Neural crest cell (in vitro differentiated cells): ENCODE measurements around the gene RNASE9. TPM values are rescaled to one million over a fixed set of nuclear protein-coding genes. Genes with fewer than 3 reads are reported as not detected.

Experiments used
- DNase-seq: peaks from one replicate; pipeline ENCODE4 v3.0.0; 2021; ENCODE audit warnings: low read depth, mixed read lengths, low spot score
- H3K27ac Mint-ChIP-seq: one replicate; pipeline ENCODE4 v1.8.0; 2021; ENCODE audit warnings: mild to moderate bottlenecking, mixed read lengths; ENCODE audit not compliant: unreplicated experiment
- H3K27me3 Mint-ChIP-seq: 2 replicates; pipeline ENCODE4 v1.8.0; 2021; ENCODE audit warnings: low read depth, mild to moderate bottlenecking, mixed read lengths
- H3K36me3 Mint-ChIP-seq: 2 replicates; pipeline ENCODE4 v1.8.0; 2021; ENCODE audit warnings: low read depth, mild to moderate bottlenecking, mixed read lengths
- H3K4me1 Mint-ChIP-seq: 2 replicates; pipeline ENCODE4 v1.8.0; 2021; ENCODE audit warnings: mixed read lengths
- H3K4me3 Mint-ChIP-seq: one replicate; pipeline ENCODE4 v1.8.0; 2021; ENCODE audit warnings: mild to moderate bottlenecking, mixed read lengths
- H3K9me3 Mint-ChIP-seq: 2 replicates; pipeline ENCODE4 v1.8.0; 2021; ENCODE audit warnings: mixed read lengths
- CTCF ChIP-seq: fragments of 200-600 bp; sonication (generic); conservative IDR thresholded peaks from 2 replicates; pipeline ENCODE4 v1.5.0; 2021; ENCODE audit warnings: antibody characterized with exemption, mild to moderate bottlenecking
- total RNA-seq: library from RNA; stranded (reverse); gene quantifications from 2 replicates; pipeline ENCODE4 v1.2.1, GENCODE V29; 2021

RNASE9 gene
- total RNA-seq, 1 donor from 2014 or later: not detected

GRCh38 chr14:20550926-20551325, 9.9 kb downstream of the RNASE9 start:
- Mint-ChIP-seq H3K9me3 (peaks cover 3% of the 10 kb centered on the region), H3K27ac (no peak overlapping the region), H3K4me3 (no peak overlapping the region), H3K27me3 (peaks cover 2% of the 10 kb centered on the region), H3K36me3 (no peaks in the 10 kb centered on the region), H3K4me1 (no peaks in the 10 kb centered on the region)
- DNase-seq: no peak
- TF ChIP-seq CTCF: no peak

GRCh38 chr14:20548414-20549158, 12.3 kb downstream of the RNASE9 start:
- Mint-ChIP-seq H3K9me3 (peaks cover 3% of the 10 kb centered on the region), H3K36me3 (no peaks in the 10 kb centered on the region), H3K4me3 (no peak overlapping the region), H3K4me1 (no peaks in the 10 kb centered on the region), H3K27ac (no peak overlapping the region), H3K27me3 (peaks cover 22% of the 10 kb centered on the region)
- TF ChIP-seq CTCF: no peak
- no peak for DNase-seq

GRCh38 chr14:20546877-20547276, 14.0 kb downstream of the RNASE9 start:
- Mint-ChIP-seq H3K27me3 (peaks cover 22% of the 10 kb centered on the region), H3K4me1 (no peaks in the 10 kb centered on the region), H3K27ac (no peak overlapping the region), H3K9me3 (no peaks in the 10 kb centered on the region), H3K36me3 (no peaks in the 10 kb centered on the region), H3K4me3 (no peak overlapping the region)
- DNase-seq: no peak
- no peak for TF ChIP-seq CTCF

GRCh38 chr14:20539906-20540305, 20.9 kb downstream of the RNASE9 start:
- TF ChIP-seq CTCF: no peak
- H3K4me3 Mint-ChIP-seq: no peak overlapping the region

GRCh38 chr14:20530771-20531571, 29.9 kb downstream of the RNASE9 start:
- peaks cover 53% of the 10 kb centered on the region for H3K27me3 Mint-ChIP-seq
- no peaks in the 10 kb centered on the region for H3K9me3 Mint-ChIP-seq
- H3K4me1 Mint-ChIP-seq: no peaks in the 10 kb centered on the region
- H3K36me3 Mint-ChIP-seq: no peaks in the 10 kb centered on the region
- peak; percentile 82 for TF ChIP-seq CTCF
- no peak overlapping the region for H3K27ac Mint-ChIP-seq
- DNase-seq: peak; percentile 71
- H3K4me3 Mint-ChIP-seq: no peak overlapping the region

More at GRCh38 chr14:20539906-20540305, 20.9 kb downstream of the RNASE9 start:
- H3K9me3 Mint-ChIP-seq: no peaks in the 10 kb centered on the region
- DNase-seq: no peak
- no peak overlapping the region for H3K27ac Mint-ChIP-seq
- H3K27me3 Mint-ChIP-seq: peaks cover 27% of the 10 kb centered on the region
- H3K36me3 Mint-ChIP-seq: no peaks in the 10 kb centered on the region
- no peaks in the 10 kb centered on the region for H3K4me1 Mint-ChIP-seq
